Astrocyte of the cerebellum (primary cell): ENCODE measurements around the gene UST.
A peak's percentile ranks its signal among the peaks of the same experiment; 100 is the strongest.

Experiments used
- DNase-seq: peaks from one replicate; pipeline ENCODE4 v3.0.0-alpha.2; 2011; ENCODE audit warnings: low read depth
- H3K4me3 ChIP-seq: 2 replicates; pipeline ENCODE4 v1.5.1; 2011; ENCODE audit warnings: mild to moderate bottlenecking, low read depth, low read length, moderate library complexity
- CTCF ChIP-seq: IDR thresholded peaks from 2 replicates; pipeline ENCODE4 v1.5.1; 2012; ENCODE audit warnings: low read length, low read depth, moderate library complexity, mild to moderate bottlenecking; ENCODE audit errors: missing control alignments
- in situ Hi-C: cut with HindIII; loops from 2 replicates; pipeline ENCODE4 v1.10.0; 2017; ENCODE audit warnings: low sequenced_read_pairs

The UST gene

GRCh38 chr6:148967541-148967956, 220.7 kb downstream of the UST start:
- H3K4me3 ChIP-seq, result no peak overlapping the region
- TF ChIP-seq CTCF, result no peak
- in situ Hi-C loops, result no loop called here
- DNase-seq, result no peak

- no peak overlapping the region for H3K4me3 ChIP-seq
- no peak for TF ChIP-seq CTCF
- DNase-seq, result peak; percentile 49
- in situ Hi-C loops, result no loop called here
Observed at GRCh38 chr6:148968771-148969602, 222.2 kb downstream of the UST start.

- DNase-seq, result peak; percentile 95
- no peak for TF ChIP-seq CTCF
- in situ Hi-C loops, result no loop called here
- no peak overlapping the region for H3K4me3 ChIP-seq
Observed at GRCh38 chr6:148969603-148970061, 222.8 kb downstream of the UST start.

- in situ Hi-C loops, result no loop called here
- no peak for DNase-seq
- H3K4me3 ChIP-seq, result no peak overlapping the region
- TF ChIP-seq CTCF, result no peak
Observed at GRCh38 chr6:148971031-148971927, 224.4 kb downstream of the UST start.

GRCh38 chr6:148972481-148972880, 225.7 kb downstream of the UST start:
- no peak overlapping the region for H3K4me3 ChIP-seq
- DNase-seq, result no peak
- in situ Hi-C loops, result no loop called here
- no peak for TF ChIP-seq CTCF

- peak; percentile 76 for TF ChIP-seq CTCF
- in situ Hi-C loops, result no loop called here
- no peak overlapping the region for H3K4me3 ChIP-seq
- no peak for DNase-seq
Observed at GRCh38 chr6:148973538-148974208, 226.8 kb downstream of the UST start.
